ENCODE results near the gene ATXN1.
"Not testable (repeated sequence)": the region's sequence is repeated elsewhere in the genome, so short reads cannot be mapped to it uniquely, and the experiment has no call there.

The ATXN1 gene

DNA sequence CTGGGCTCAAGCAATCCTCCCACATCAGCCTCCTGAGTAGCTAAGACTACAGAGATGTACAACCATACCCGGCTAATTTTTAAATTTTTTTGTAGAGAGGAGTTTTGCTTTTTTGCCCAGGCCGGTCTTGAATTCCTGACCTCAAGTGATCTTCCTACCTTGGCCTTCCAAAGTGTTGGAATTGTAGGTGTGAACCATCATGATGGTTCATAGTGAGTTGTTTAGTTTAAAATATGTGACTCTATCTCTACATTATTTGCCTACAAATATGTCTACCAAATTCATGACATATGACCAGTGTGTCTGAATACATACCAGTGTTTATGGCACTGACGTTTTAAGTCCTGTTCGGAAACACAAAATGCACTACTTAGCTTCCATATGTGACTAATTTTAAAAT lies 367.9 kb downstream of the ATXN1 start:
- no peak for DNase-seq (ENCODE audit: low read depth)
- TF ChIP-seq, protein P1, sequence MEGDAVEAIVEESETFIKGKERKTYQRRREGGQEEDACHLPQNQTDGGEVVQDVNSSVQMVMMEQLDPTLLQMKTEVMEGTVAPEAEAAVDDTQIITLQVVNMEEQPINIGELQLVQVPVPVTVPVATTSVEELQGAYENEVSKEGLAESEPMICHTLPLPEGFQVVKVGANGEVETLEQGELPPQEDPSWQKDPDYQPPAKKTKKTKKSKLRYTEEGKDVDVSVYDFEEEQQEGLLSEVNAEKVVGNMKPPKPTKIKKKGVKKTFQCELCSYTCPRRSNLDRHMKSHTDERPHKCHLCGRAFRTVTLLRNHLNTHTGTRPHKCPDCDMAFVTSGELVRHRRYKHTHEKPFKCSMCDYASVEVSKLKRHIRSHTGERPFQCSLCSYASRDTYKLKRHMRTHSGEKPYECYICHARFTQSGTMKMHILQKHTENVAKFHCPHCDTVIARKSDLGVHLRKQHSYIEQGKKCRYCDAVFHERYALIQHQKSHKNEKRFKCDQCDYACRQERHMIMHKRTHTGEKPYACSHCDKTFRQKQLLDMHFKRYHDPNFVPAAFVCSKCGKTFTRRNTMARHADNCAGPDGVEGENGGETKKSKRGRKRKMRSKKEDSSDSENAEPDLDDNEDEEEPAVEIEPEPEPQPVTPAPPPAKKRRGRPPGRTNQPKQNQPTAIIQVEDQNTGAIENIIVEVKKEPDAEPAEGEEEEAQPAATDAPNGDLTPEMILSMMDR (IDR thresholded peaks at IDR 0.05; ENCODE audit: control insufficient read depth, insufficient read depth, low read depth, low read length, missing control alignments): no peak
- no peak overlapping the region for H3K4me3 ChIP-seq (ENCODE audit: control insufficient read depth, low read depth, low read length)

DNA sequence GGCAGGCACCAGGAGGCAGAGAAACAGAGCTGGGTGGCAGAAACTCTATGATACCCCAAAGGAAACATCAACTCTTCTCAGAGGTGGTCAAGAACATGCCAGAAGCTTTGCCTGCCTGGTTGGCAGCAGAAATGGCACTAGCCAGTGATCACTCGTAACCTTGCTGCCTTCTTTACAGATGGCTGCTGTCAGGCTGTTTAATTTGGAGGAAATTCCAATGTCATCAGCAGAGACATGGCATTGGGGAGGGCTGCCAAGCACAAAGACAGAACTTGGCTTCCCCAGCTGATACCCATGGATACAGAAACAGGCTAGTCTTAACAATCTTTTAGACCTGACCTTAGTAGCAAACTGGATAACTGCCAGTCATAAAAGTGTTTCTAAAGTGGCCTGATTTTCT lies 369.2 kb downstream of the ATXN1 start:
- H3K4me3 ChIP-seq (ENCODE audit: control insufficient read depth, low read depth, low read length): no peak overlapping the region
- no peak for DNase-seq (ENCODE audit: low read depth)
- TF ChIP-seq, protein P1 (IDR thresholded peaks at IDR 0.05; ENCODE audit: control insufficient read depth, insufficient read depth, low read depth, low read length, missing control alignments): no peak

DNA sequence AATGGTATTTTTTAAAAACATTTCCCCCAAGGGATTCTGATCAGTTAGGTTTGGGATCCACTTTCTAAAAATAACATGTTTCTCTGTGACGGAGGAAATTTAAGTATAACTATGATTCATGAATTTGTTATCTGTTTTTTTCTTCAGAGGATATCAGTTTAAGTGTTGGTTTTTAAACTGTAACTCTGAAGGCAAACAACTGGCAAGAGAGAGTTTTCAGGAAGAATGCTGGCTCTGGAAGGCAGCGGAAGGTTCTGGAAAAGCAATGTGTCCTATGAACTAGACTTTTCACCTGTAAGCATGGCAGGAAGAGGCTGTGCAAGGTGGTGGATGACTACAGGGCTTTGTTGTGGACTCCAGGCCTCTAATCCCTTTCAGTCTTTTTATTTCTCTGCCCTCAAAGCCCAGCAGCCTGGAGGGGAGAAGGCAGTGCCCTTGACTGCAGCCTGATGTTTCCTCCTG lies 369.8 kb downstream of the ATXN1 start:
- TF ChIP-seq, protein P1 (IDR thresholded peaks at IDR 0.05; ENCODE audit: control insufficient read depth, insufficient read depth, low read depth, low read length, missing control alignments): no peak
- no peak for DNase-seq (ENCODE audit: low read depth)
- no peak overlapping the region for H3K4me3 ChIP-seq (ENCODE audit: control insufficient read depth, low read depth, low read length)

DNA sequence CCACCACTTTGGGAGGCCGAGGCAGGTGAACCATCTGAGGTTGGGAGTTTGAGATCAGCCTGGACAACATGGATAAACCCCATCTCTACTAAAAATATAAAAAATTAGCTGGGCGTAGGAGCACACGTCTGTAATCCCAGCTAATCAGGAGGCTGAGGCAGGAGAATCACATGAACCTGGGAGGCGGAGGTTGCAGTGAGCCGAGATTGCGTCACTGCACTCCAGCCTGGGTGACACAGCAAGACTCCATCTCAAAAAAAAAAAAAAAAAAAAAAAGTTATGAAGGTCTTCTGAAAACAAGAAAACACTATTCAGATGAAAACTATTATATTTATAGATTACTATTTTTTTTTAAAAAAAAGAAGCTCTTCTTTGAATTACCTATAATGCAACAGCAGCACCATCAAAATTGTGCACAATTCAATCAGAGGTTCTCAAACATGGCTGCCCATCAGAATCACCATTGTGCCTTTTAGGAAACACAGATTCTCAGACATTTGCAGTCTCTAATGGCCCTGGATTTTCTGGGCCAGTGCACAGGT lies 370.3 kb downstream of the ATXN1 start:
- not testable (repeated sequence) for DNase-seq (ENCODE audit: low read depth); H3K4me3 ChIP-seq (ENCODE audit: control insufficient read depth, low read depth, low read length)

DNA sequence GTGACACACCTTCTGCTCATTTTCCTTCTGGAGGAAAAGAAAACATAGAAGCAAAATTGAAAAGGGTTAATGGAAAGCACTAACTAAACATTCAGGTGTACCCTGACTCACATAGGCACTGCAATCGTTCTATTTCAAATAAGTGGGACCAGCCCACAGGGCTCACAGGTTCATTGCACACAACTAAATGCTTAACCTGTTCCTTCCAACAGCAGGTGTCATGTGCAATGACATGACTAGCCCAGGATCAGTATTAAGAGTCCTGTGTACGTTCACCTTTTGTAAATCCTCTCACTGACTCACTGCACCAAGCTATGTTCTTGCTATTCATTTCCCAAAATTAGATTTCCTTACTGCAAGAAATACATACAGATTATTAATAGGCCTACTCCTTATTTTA lies 371.6 kb downstream of the ATXN1 start:
- TF ChIP-seq, protein P1 (IDR thresholded peaks at IDR 0.05; ENCODE audit: control insufficient read depth, insufficient read depth, low read depth, low read length, missing control alignments): no peak
- H3K4me3 ChIP-seq (ENCODE audit: control insufficient read depth, low read depth, low read length): no peak overlapping the region
- DNase-seq (ENCODE audit: low read depth): no peak

DNA sequence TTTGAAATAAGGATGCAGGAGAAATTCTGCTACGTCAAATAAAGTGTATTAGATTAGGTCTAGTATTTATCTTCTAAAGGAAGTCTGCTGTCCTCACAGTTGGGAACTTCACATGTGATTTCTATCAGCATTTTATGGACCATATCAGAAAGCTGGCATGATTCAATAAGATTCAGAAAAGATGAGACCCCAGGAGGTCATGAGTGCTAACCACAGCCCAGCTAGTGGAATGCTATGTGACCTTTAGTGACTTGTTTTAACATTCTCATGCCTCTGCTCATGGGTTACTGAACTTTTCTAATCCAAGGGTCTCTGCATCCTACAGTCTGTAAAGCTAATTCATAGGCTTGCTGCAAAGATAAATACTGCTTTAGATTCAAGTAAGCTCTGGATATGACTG lies 372.8 kb downstream of the ATXN1 start:
- no peak for DNase-seq (ENCODE audit: low read depth)
- TF ChIP-seq, protein P1 (IDR thresholded peaks at IDR 0.05; ENCODE audit: control insufficient read depth, insufficient read depth, low read depth, low read length, missing control alignments): no peak
- H3K4me3 ChIP-seq (ENCODE audit: control insufficient read depth, low read depth, low read length): no peak overlapping the region

DNA sequence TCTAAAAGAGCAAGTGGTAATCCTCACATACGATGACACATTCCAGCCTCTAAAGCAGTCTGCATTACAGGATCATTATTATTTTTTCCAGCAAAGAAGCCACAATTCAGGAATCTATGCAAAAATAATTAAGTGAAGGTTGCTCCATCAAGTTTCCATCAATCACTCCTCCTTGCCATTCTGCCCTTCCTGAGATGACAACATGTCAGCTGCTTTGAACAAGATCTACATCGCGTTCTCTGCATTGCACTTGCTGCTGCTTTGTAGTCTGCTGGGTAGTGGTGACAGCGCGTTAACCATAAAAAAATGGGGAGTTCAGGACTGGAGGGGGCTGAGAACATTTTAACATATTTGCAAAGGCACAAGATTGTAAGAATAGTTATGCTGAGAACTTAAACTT lies 375.2 kb downstream of the ATXN1 start:
- TF ChIP-seq, protein P1 (IDR thresholded peaks at IDR 0.05; ENCODE audit: control insufficient read depth, insufficient read depth, low read depth, low read length, missing control alignments): no peak
- no peak for DNase-seq (ENCODE audit: low read depth)
- no peak overlapping the region for H3K4me3 ChIP-seq (ENCODE audit: control insufficient read depth, low read depth, low read length)

Data from AG09309 (cell line).